Gastrocnemius medialis (tissue), 4 donors: Measurements from ENCODE around the gene IFI27L2. TPM values are rescaled to one million over a fixed set of nuclear protein-coding genes. Genes with fewer than 3 reads are reported as not detected.

Source experiments
- ATAC-seq, 2 donors: fragments of 150-250 bp; one replicate each; pipeline ENCODE4 v1.9.1; 2016
- DNase-seq, 2 donors: peaks; one replicate each; pipeline ENCODE4 v3.0.0-alpha.2; 2019
- H3K27ac ChIP-seq, 4 donors: fragments of 200-600 bp; sonication (generic); 1 replicate in 1 of 4; 2 replicates in 3 of 4; pipeline ENCODE4 v1.5.1; 2016 to 2018; ENCODE audit warnings: mild to moderate bottlenecking in 2 of 4, moderate library complexity in 1 of 4
- H3K27me3 ChIP-seq, 3 donors: fragments of 200-600 bp; sonication (generic) in 2 of 3; 1 replicate in 1 of 3; 2 replicates in 2 of 3; pipeline versions ENCODE4 v1.5.1 to v1.6.0; 2016 to 2019; ENCODE audit warnings: mild to moderate bottlenecking in 1 of 3, moderate library complexity in 1 of 3
- H3K36me3 ChIP-seq, 2 donors: fragments of 200-600 bp; sonication (generic) in 1 of 2; one replicate each; pipeline ENCODE4 v1.5.1; 2017 to 2018
- H3K4me1 ChIP-seq, 2 donors: fragments of 200-600 bp; sonication (generic) in 1 of 2; one replicate each; pipeline ENCODE4 v1.5.1; 2016 to 2017; ENCODE audit warnings: mild to moderate bottlenecking in 2 of 2
- H3K4me3 ChIP-seq, 4 donors: fragments of 200-600 bp; sonication (generic) in 3 of 4; 1 replicate in 1 of 4; 2 replicates in 3 of 4; pipeline ENCODE4 v1.5.1; 2016 to 2019; ENCODE audit warnings: mild to moderate bottlenecking in 2 of 4
- H3K9me3 ChIP-seq, 3 donors: fragments of 200-600 bp; sonication (generic) in 2 of 3; 1 replicate in 1 of 3; 2 replicates in 2 of 3; pipeline ENCODE4 v1.5.1; 2016 to 2019
- POLR2A ChIP-seq, 2 donors: fragments of 450-650 bp; IDR thresholded peaks; one replicate each; pipeline ENCODE4 v1.6.1; 2017; ENCODE audit warnings: antibody characterized with exemption in 2 of 2, mild to moderate bottlenecking in 2 of 2, moderate library complexity in 2 of 2
- in situ Hi-C, 4 donors: fragments of 200-750 bp; cut with MboI; loops; one replicate each; pipeline versions ENCODE4 v1.15.0 to v1.8.0; 2017; ENCODE audit warnings: low sequenced_read_pairs in 4 of 4
- intact Hi-C: fragments of 100-400 bp; cut with DNase I; formaldehyde crosslinking; loops from one replicate; pipeline ENCODE4 v1.15.1; 2023; ENCODE audit warnings: low total_unique reads
- total RNA-seq, 4 donors: library from RNA; depleted of rRNA; stranded (reverse); fragments of >200 nt; gene quantifications; one replicate each; pipeline versions ENCODE4 v1.1.0 to v1.2.3, GENCODE V29; 2016
- TF ChIP-seq, protein P1 (sequence below), 5 experiments: fragments of 450-650 bp in 3 of 5; fragments of 200-600 bp in 2 of 5; sonication (generic) in 2 of 5; IDR thresholded peaks in 4 of 5; conservative IDR thresholded peaks in 1 of 5; 1 replicate in 4 of 5; 2 replicates in 1 of 5; pipeline ENCODE4 v1.5.1; 2016 to 2019; ENCODE audit warnings: antibody characterized with exemption in 5 of 5, mild to moderate bottlenecking in 3 of 5, moderate library complexity in 3 of 5

The IFI27L2 gene
- total RNA-seq, 4 donors from 2014 or later, result 1.1 to 9.1 (median 3.3) TPM

DNA sequence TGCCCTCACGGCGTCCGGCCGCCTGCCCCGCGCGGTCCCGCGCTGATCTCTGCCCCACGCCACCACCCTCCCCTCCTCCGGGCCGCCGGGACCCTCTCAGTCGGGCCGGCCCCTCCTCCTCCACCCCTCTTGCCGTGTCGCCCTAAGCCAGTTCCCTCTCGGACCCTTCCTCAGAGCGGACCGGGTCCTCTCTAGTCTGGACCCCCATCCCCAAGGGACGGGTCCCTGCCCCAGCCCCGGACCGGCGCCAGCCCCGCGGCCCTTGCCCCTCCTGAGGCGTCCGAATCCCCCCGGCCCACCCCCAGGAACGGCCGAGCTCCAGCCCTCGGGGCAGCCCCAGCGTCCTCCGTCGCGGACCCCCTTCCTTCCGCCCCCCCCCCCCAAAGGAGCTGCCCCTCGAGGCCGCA, 45.2 kb upstream of the IFI27L2 start:
- Histone ChIP-seq H3K4me1 (peaks cover 13% of the 10 kb centered on the region in 2 donors), H3K36me3 (no peaks in the 10 kb centered on the region), H3K9me3 (no peaks in the 10 kb centered on the region), H3K27me3 (peaks cover 24 to 36% (median 34%) of the 10 kb centered on the region in 3 donors), H3K4me3 (peak overlapping the region; percentile 42 to 69 (median 62)), H3K27ac (no peak overlapping the region)
- DNase-seq (no peak), ATAC-seq (no peak)
- intact Hi-C loops, result loop anchor here (2.0 to 10.0 kb wide), 3 partner anchors 94 to 840 kb away; partner anchors contain the start of genes BTBD7, DDX24 and IFI27L1
- in situ Hi-C loops, result loop anchor here in 1 of 4 donors (25.0 kb wide), 1 partner anchor 512 kb away; no protein-coding TSS in a partner anchor
- no peak for TF ChIP-seq POLR2A (IDR thresholded peaks at IDR 0.05)
- TF ChIP-seq, protein P1, sequence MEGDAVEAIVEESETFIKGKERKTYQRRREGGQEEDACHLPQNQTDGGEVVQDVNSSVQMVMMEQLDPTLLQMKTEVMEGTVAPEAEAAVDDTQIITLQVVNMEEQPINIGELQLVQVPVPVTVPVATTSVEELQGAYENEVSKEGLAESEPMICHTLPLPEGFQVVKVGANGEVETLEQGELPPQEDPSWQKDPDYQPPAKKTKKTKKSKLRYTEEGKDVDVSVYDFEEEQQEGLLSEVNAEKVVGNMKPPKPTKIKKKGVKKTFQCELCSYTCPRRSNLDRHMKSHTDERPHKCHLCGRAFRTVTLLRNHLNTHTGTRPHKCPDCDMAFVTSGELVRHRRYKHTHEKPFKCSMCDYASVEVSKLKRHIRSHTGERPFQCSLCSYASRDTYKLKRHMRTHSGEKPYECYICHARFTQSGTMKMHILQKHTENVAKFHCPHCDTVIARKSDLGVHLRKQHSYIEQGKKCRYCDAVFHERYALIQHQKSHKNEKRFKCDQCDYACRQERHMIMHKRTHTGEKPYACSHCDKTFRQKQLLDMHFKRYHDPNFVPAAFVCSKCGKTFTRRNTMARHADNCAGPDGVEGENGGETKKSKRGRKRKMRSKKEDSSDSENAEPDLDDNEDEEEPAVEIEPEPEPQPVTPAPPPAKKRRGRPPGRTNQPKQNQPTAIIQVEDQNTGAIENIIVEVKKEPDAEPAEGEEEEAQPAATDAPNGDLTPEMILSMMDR (IDR thresholded peaks at IDR 0.05 in 4 of 5, conservative IDR thresholded peaks at IDR 0.05 in 1 of 5), result no peak

DNA sequence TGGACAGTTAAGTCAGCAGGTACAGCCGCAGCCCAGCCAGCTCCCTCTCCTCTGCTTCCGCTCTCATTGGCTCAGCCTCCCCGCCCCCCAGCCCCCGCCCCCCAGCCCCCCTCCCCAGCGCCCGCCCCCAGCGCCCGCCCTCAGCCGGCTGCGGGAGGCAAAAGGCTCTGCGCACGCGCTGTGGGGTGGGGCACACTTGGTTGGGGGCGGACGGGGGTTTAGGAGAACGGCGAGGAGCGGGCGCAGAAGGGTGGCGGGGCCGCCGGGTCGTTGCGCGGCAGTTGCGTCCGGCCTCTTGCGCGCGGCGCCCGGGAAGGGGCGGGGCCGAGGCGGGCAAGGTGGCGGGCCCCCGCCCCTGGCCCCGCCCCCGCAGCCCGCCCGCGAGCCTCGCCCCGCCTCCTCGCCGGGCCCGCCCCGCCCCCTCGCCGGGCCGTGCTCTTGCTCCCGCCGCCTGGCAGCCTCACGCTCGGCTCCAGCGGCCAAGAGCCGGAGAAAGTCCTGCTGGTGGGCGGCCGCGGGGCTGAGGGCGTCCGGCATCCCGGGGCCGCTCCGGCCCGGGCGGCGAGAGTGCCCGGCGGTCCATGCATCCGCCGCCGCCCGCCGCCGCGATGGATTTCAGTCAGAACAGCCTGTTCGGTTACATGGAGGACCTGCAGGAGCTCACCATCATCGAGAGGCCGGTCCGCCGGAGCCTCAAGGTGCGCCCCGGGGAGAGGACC, 44.6 kb upstream of the IFI27L2 start, which contains the start of gene PPP4R4:
Gene PPP4R4, plus strand, starts transcription at position 438 of the 719 bp plus-strand sequence. Its CDS starts 144 bp downstream, at position 582.
- Histone ChIP-seq H3K36me3 (no peaks in the 10 kb centered on the region), H3K4me3 (peak within 1 kb of the TSS; percentile 59 to 69 (median 64)), H3K9me3 (no peaks in the 10 kb centered on the region), H3K27ac (peak within 1 kb of the TSS; percentile 53 to 75 (median 68)), H3K27me3 (peaks cover 24 to 36% (median 34%) of the 10 kb centered on the region in 3 donors), H3K4me1 (peaks cover 13% of the 10 kb centered on the region in 2 donors)
- DNase-seq (peak; percentile 40 to 61), ATAC-seq (peak; percentile 81 to 89)
- intact Hi-C loops (loop anchor here (2.0 to 10.0 kb wide), 3 partner anchors 93 to 839 kb away; partner anchors contain the start of genes BTBD7, DDX24 and IFI27L1), in situ Hi-C loops (no loop called here)
- no peak for TF ChIP-seq POLR2A (IDR thresholded peaks at IDR 0.05)
- TF ChIP-seq, protein P1 (IDR thresholded peaks at IDR 0.05 in 4 of 5, conservative IDR thresholded peaks at IDR 0.05 in 1 of 5), result no peak

GRCh38 chr14:94173471-94173884, 44.1 kb upstream of the IFI27L2 start:
- Histone ChIP-seq H3K27me3 (peaks cover 24 to 36% (median 34%) of the 10 kb centered on the region in 3 donors), H3K9me3 (no peaks in the 10 kb centered on the region), H3K27ac (peak overlapping the region; percentile 53 to 75 (median 68)), H3K4me3 (peak overlapping the region; percentile 59 to 69 (median 64)), H3K4me1 (peaks cover 13% of the 10 kb centered on the region in 2 donors), H3K36me3 (no peaks in the 10 kb centered on the region)
- ATAC-seq, result no peak
- no peak for DNase-seq
- intact Hi-C loops, result loop anchor here (5.0 to 10.0 kb wide), 2 partner anchors 236 to 839 kb away; partner anchors contain the start of gene BTBD7
- in situ Hi-C loops, result no loop called here
- no peak for TF ChIP-seq POLR2A (IDR thresholded peaks at IDR 0.05)
- TF ChIP-seq, protein P1 (IDR thresholded peaks at IDR 0.05 in 4 of 5, conservative IDR thresholded peaks at IDR 0.05 in 1 of 5), result no peak

DNA sequence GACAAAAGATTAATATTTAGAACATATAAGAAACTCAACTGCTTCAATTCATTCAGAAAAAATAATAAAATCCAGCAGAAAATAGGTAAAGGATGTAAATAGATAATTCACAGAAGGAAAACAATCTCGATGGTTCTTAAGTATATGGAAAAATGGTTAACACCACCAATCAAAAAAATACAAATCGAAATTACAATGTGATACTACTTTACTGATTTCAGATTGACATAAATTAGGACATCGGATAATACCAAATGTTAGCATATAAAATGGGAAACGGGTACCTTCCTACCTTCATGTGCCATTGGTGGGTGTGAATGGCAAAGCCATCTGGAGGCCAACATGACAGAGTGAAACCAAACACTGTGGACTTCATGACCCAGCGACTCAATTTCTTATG, 43.1 kb upstream of the IFI27L2 start:
- intact Hi-C loops (loop anchor here (5.0 to 10.0 kb wide), 2 partner anchors 235 to 838 kb away; partner anchors contain the start of gene BTBD7), in situ Hi-C loops (no loop called here)
- TF ChIP-seq, protein P1 (IDR thresholded peaks at IDR 0.05 in 4 of 5, conservative IDR thresholded peaks at IDR 0.05 in 1 of 5), result no peak
- TF ChIP-seq POLR2A (IDR thresholded peaks at IDR 0.05), result no peak
- DNase-seq (no peak), ATAC-seq (no peak)
- no peaks in the 10 kb centered on the region for H3K36me3 ChIP-seq
- no peaks in the 10 kb centered on the region for H3K9me3 ChIP-seq
- H3K4me1 ChIP-seq, result peaks cover 13% of the 10 kb centered on the region in 2 donors
- peaks cover 24 to 31% (median 30%) of the 10 kb centered on the region in 3 donors for H3K27me3 ChIP-seq
- H3K4me3 ChIP-seq, result no peak overlapping the region
- H3K27ac ChIP-seq, result peak overlapping the region in 2 of 4 donors; percentile 74 to 75
